ENCODE data around the gene MLLT10.

GRCh38 chr10:21533467-21534279 lies at the start of gene MLLT10:
- no peak for TF ChIP-seq ZFP30 (CRISPR knock-in tag; IDR thresholded peaks at IDR 0.05)
- TF ChIP-seq SNAI2 (CRISPR knock-in tag; IDR thresholded peaks at IDR 0.05), result peak; percentile 82; the same call in 1 of the 2 replicates
- TF ChIP-seq ZFP3 (CRISPR knock-in tag; IDR thresholded peaks at IDR 0.05), result peak; percentile 43; the same call in 1 of the 2 replicates
- TF ChIP-seq, protein P1, sequence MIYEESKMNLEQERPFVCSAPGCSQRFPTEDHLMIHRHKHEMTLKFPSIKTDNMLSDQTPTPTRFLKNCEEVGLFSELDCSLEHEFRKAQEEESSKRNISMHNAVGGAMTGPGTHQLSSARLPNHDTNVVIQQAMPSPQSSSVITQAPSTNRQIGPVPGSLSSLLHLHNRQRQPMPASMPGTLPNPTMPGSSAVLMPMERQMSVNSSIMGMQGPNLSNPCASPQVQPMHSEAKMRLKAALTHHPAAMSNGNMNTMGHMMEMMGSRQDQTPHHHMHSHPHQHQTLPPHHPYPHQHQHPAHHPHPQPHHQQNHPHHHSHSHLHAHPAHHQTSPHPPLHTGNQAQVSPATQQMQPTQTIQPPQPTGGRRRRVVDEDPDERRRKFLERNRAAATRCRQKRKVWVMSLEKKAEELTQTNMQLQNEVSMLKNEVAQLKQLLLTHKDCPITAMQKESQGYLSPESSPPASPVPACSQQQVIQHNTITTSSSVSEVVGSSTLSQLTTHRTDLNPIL (CRISPR knock-in tag; IDR thresholded peaks at IDR 0.05; ENCODE audit: low read depth), result no peak
- TF ChIP-seq ISL1 (CRISPR knock-in tag; IDR thresholded peaks at IDR 0.05), result no peak
- TF ChIP-seq ZNF565 (CRISPR knock-in tag; conservative IDR thresholded peaks at IDR 0.05; ENCODE audit: low read depth), result no peak
- no peak for TF ChIP-seq CSRNP3 (CRISPR knock-in tag; IDR thresholded peaks at IDR 0.05)
- no peak for TF ChIP-seq OSR1 (CRISPR knock-in tag; IDR thresholded peaks at IDR 0.05)
- no peak for TF ChIP-seq ARNTL (CRISPR knock-in tag; IDR thresholded peaks at IDR 0.05; ENCODE audit: borderline replicate concordance, low read depth)
- no peak for TF ChIP-seq TCF4 (CRISPR knock-in tag; IDR thresholded peaks at IDR 0.05; ENCODE audit: borderline replicate concordance)
- no peak for TF ChIP-seq RARB (CRISPR knock-in tag; IDR thresholded peaks at IDR 0.05)
- no peak for TF ChIP-seq TOX (CRISPR knock-in tag; IDR thresholded peaks at IDR 0.05; ENCODE audit: borderline replicate concordance)
- TF ChIP-seq ZNF70 (CRISPR knock-in tag; IDR thresholded peaks at IDR 0.05), result no peak
